K562 (cell line): ENCODE results near the gene ATP5F1D. TPM values are rescaled to one million over a fixed set of nuclear protein-coding genes. Genes with fewer than 3 reads are reported as not detected.

Source experiments
- MCM2 ChIP-seq: fragments of 450-650 bp; IDR thresholded peaks from 2 replicates; pipeline ENCODE4 v1.6.1; 2017; ENCODE audit warnings: low read depth, mild to moderate bottlenecking
- MYC ChIP-seq, 2 experiments: fragments of 250-450 bp in 1 of 2; sonication (Bioruptor Pico) in 1 of 2; IDR thresholded peaks; 2 replicates each; pipeline versions ENCODE4 v1.5.1 to v1.6.1; 2012 to 2021; ENCODE audit warnings: low read depth in 2 of 2, borderline replicate concordance in 1 of 2, improper control_type of control experiment in 1 of 2, low read length in 1 of 2, mild to moderate bottlenecking in 1 of 2, moderate library complexity in 1 of 2
- NCOA4 ChIP-seq: fragments of 450-650 bp; IDR thresholded peaks from 2 replicates; pipeline ENCODE4 v1.6.1; 2018; ENCODE audit warnings: mild to moderate bottlenecking; ENCODE audit not compliant: partially characterized antibody
- NUFIP1 ChIP-seq: fragments of 450-650 bp; IDR thresholded peaks from 2 replicates; pipeline ENCODE4 v1.6.1; 2018; ENCODE audit not compliant: partially characterized antibody
- SIN3B ChIP-seq: fragments of 450-650 bp; IDR thresholded peaks from 2 replicates; pipeline ENCODE4 v1.6.1; 2017; ENCODE audit warnings: low read depth, mild to moderate bottlenecking, moderate library complexity
- ZFPM2 ChIP-seq: fragments of 250-450 bp; sonication (Bioruptor Pico); IDR thresholded peaks from 2 replicates; pipeline ENCODE4 v1.5.1; 2022; ENCODE audit warnings: mild to moderate bottlenecking
- ZNF23 ChIP-seq: fragments of 250-450 bp; sonication (Bioruptor Pico); IDR thresholded peaks from 2 replicates; pipeline ENCODE4 v1.4.0; 2020; ENCODE audit warnings: mild to moderate bottlenecking
- ZNF780A ChIP-seq: fragments of 250-450 bp; sonication (Bioruptor Pico); IDR thresholded peaks from 2 replicates; pipeline ENCODE4 v1.5.0; 2021; ENCODE audit warnings: mild to moderate bottlenecking
- polyA plus RNA-seq, 8 experiments: library from polyadenylated mRNA; depleted of rRNA in 4 of 8; stranded (reverse) in 5 of 8; unstranded in 3 of 8; fragments of >200 nt; fragmentation: Nextera tagmentation in 2 of 8; fragmentation: Illumina TruSeq in 1 of 8; extraction: Ambion mirVana in 2 of 8; extraction: Trizol in 1 of 8; gene quantifications; 2 replicates each; pipeline versions ENCODE4 v1.2.1 to v1.2.3, GENCODE V29; 2011 to 2014; ENCODE audit warnings: inconsistent platforms in 1 of 8, missing spikeins in 1 of 8
- total RNA-seq, 7 experiments: library from RNA; depleted of rRNA in 6 of 7; stranded (reverse); fragments of >200 nt in 6 of 7; fragmentation: Illumina TruSeq in 2 of 7; extraction: Trizol in 2 of 7; gene quantifications; 2 replicates each; pipeline versions ENCODE4 v1.2.1 to v1.2.3, GENCODE V29; 2011 to 2021; ENCODE audit warnings: low replicate concordance in 1 of 7
- TF ChIP-seq, protein P1 (sequence below): sonication (generic); formaldehyde crosslinking; IDR thresholded peaks from 2 replicates; pipeline ENCODE4 v1.8.1; 2023; ENCODE audit warnings: mild to moderate bottlenecking, missing genetic modification reagents
- TF ChIP-seq, protein P2 (sequence below), 2 experiments: fragments of 450-650 bp in 1 of 2; sonication (generic) in 1 of 2; formaldehyde crosslinking in 1 of 2; IDR thresholded peaks; 2 replicates each; pipeline versions ENCODE4 v1.7.1 to v1.9.0; 2016 to 2022; ENCODE audit warnings: inconsistent platforms in 1 of 2, mild to moderate bottlenecking in 1 of 2, missing genetic modification reagents in 1 of 2
- TF ChIP-seq, protein P3 (sequence below): fragments of 450-650 bp; IDR thresholded peaks from 2 replicates; pipeline ENCODE4 v1.6.1; 2016

Gene ATP5F1D
- total and polyA plus RNA-seq, 9 of the 15 experiments (the other 6 are each of a cell fraction or from before 2014, with no cell fraction given): 3.9 to 409 (median 36.8) TPM

DNA sequence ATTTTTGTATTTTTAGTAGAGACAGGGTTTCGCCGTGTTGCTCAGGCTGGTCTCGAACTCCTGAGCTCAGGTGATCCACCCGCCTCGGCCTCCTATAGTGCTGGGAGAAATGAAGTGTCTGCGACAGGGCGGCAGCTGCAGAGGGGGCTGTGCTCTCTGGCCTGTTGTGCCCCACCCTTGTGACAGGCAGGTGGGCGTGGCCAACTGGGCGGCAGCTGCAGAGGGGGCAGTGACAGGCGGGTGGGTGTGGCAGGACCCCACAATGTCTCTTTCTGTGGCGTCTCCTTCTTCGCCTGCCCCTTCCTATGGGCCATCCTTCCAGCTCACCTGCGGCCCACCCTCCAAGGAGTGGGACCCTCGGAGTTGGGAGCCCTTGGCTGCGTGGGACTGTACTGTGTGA lies 24.2 kb upstream of the ATP5F1D start (continued):
- TF ChIP-seq, protein P1, sequence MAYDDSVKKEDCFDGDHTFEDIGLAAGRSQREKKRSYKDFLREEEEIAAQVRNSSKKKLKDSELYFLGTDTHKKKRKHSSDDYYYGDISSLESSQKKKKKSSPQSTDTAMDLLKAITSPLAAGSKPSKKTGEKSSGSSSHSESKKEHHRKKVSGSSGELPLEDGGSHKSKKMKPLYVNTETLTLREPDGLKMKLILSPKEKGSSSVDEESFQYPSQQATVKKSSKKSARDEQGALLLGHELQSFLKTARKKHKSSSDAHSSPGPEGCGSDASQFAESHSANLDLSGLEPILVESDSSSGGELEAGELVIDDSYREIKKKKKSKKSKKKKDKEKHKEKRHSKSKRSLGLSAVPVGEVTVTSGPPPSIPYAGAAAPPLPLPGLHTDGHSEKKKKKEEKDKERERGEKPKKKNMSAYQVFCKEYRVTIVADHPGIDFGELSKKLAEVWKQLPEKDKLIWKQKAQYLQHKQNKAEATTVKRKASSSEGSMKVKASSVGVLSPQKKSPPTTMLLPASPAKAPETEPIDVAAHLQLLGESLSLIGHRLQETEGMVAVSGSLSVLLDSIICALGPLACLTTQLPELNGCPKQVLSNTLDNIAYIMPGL (CRISPR knock-in tag): no peak
- TF ChIP-seq, protein P2, sequence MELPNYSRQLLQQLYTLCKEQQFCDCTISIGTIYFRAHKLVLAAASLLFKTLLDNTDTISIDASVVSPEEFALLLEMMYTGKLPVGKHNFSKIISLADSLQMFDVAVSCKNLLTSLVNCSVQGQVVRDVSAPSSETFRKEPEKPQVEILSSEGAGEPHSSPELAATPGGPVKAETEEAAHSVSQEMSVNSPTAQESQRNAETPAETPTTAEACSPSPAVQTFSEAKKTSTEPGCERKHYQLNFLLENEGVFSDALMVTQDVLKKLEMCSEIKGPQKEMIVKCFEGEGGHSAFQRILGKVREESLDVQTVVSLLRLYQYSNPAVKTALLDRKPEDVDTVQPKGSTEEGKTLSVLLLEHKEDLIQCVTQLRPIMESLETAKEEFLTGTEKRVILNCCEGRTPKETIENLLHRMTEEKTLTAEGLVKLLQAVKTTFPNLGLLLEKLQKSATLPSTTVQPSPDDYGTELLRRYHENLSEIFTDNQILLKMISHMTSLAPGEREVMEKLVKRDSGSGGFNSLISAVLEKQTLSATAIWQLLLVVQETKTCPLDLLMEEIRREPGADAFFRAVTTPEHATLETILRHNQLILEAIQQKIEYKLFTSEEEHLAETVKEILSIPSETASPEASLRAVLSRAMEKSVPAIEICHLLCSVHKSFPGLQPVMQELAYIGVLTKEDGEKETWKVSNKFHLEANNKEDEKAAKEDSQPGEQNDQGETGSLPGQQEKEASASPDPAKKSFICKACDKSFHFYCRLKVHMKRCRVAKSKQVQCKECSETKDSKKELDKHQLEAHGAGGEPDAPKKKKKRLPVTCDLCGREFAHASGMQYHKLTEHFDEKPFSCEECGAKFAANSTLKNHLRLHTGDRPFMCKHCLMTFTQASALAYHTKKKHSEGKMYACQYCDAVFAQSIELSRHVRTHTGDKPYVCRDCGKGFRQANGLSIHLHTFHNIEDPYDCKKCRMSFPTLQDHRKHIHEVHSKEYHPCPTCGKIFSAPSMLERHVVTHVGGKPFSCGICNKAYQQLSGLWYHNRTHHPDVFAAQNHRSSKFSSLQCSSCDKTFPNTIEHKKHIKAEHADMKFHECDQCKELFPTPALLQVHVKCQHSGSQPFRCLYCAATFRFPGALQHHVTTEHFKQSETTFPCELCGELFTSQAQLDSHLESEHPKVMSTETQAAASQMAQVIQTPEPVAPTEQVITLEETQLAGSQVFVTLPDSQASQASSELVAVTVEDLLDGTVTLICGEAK (IDR thresholded peaks at IDR 0.05): no peak
- TF ChIP-seq, protein P2 (CRISPR knock-in tag; IDR thresholded peaks at IDR 0.05): no peak
- TF ChIP-seq NCOA4 (no peak), MYC (IDR thresholded peaks at IDR 0.05; ENCODE audit: low read depth, low read length) (no peak), MYC (CRISPR knock-in tag; IDR thresholded peaks at IDR 0.05; ENCODE audit: borderline replicate concordance, low read depth) (0 out of 2 replicates have a peak, but pooled peaks have one; percentile 24), SIN3B (no peak), MCM2 (no peak), NUFIP1 (no peak), ZNF23 (no peak), ZNF780A (CRISPR knock-in tag) (no peak), ZFPM2 (CRISPR knock-in tag) (no peak)
- TF ChIP-seq, protein P3, sequence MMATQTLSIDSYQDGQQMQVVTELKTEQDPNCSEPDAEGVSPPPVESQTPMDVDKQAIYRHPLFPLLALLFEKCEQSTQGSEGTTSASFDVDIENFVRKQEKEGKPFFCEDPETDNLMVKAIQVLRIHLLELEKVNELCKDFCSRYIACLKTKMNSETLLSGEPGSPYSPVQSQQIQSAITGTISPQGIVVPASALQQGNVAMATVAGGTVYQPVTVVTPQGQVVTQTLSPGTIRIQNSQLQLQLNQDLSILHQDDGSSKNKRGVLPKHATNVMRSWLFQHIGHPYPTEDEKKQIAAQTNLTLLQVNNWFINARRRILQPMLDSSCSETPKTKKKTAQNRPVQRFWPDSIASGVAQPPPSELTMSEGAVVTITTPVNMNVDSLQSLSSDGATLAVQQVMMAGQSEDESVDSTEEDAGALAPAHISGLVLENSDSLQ: peak; percentile 75
